ENCODE results near the gene KLHDC4. TPM values are rescaled to one million over a fixed set of nuclear protein-coding genes. Genes with fewer than 3 reads are reported as not detected.
"Not testable (repeated sequence)": the region's sequence is repeated elsewhere in the genome, so short reads cannot be mapped to it uniquely, and the experiment has no call there.

The KLHDC4 gene
- total and polyA plus RNA-seq, 9 of the 15 experiments (the other 6 are each of a cell fraction or from before 2014, with no cell fraction given) = 1.3 to 68.1 (median 32.8) TPM

DNA sequence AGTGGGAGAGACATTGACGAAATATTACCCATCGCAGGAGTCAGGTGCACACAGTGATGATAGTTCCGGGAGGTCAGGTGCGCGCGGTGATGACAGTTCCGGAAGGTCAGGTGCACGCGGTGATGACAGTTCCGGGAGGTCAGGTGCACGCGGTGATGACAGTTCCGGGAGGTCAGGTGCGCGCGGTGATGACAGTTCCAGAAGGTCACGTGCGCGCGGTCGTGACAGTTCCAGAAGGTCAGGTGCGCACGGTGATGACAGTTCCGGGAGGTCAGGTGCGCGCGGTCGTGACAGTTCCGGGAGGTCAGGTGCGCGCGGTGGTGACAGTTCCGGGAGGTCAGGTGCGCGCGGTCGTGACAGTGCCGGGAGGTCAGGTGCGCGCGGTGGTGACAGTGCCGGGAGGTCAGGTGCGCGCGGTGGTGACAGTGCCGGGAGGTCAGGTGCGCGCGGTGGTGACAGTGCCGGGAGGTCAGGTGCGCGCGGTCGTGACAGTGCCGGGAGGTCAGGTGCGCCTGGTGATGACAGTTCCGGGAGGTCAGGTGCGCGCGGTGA, 84.7 kb downstream of the KLHDC4 start:
- DNase-seq (ENCODE audit: extremely low read depth in 1 of 4, low spot score in 3 of 4); H3K9me1 ChIP-seq (ENCODE audit: control insufficient read depth, insufficient read depth, low read length); in situ Hi-C loops (cut with MboI); H3K4me2 ChIP-seq (ENCODE audit: insufficient read depth, low read length); H3K27ac ChIP-seq (ENCODE audit: extremely low read depth, low read depth, low read length); FAIRE-seq; H2AFZ ChIP-seq (ENCODE audit: low read depth, low read length); H3K4me3 ChIP-seq; POLR2A ChIA-PET; ATAC-seq; BruUV-seq (replicated peaks); intact Hi-C loops (cut with micrococcal nuclease); H3K79me2 ChIP-seq (ENCODE audit: control insufficient read depth, insufficient read depth, low read length); H3K9me3 ChIP-seq (replicated peaks; ENCODE audit: control insufficient read depth, insufficient read depth, low read depth, low read length); H3K36me3 ChIP-seq (ENCODE audit: control insufficient read depth, insufficient read depth, low read length); H3K9ac ChIP-seq (ENCODE audit: insufficient read depth in 1 of 2, low read depth in 2 of 2, low read length in 2 of 2); CTCF ChIA-PET (ENCODE audit: low intra/inter-chr PET ratio): not testable (repeated sequence)
- H4K20me1 ChIP-seq (replicated peaks; ENCODE audit: control insufficient read depth, insufficient read depth, low read length) = peaks cover 13% of the 10 kb centered on the region
- WGBS (ENCODE audit: insufficient coverage, low coverage, missing lambda C conversion rate) = 87% methylated on average over 14 of the region's 60 CpGs
- TF ChIP-seq, protein P1, sequence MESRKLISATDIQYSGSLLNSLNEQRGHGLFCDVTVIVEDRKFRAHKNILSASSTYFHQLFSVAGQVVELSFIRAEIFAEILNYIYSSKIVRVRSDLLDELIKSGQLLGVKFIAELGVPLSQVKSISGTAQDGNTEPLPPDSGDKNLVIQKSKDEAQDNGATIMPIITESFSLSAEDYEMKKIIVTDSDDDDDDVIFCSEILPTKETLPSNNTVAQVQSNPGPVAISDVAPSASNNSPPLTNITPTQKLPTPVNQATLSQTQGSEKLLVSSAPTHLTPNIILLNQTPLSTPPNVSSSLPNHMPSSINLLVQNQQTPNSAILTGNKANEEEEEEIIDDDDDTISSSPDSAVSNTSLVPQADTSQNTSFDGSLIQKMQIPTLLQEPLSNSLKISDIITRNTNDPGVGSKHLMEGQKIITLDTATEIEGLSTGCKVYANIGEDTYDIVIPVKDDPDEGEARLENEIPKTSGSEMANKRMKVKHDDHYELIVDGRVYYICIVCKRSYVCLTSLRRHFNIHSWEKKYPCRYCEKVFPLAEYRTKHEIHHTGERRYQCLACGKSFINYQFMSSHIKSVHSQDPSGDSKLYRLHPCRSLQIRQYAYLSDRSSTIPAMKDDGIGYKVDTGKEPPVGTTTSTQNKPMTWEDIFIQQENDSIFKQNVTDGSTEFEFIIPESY (CRISPR knock-in tag; IDR thresholded peaks at IDR 0.05) = peak; percentile 59; the same call in 1 of the 2 replicates
- peaks cover 0 to 33% of the 10 kb centered on the region in 2 experiments; a peak in 2 of 5 replicates for H3K4me1 ChIP-seq (replicated peaks in 1 of 2; ENCODE audit: control insufficient read depth in 2 of 2, insufficient read depth in 2 of 2, low read length in 2 of 2)
- peaks cover 27 to 72% of the 10 kb centered on the region in 2 experiments for H3K27me3 ChIP-seq (ENCODE audit: control insufficient read depth in 2 of 2, insufficient read depth in 2 of 2, low read length in 2 of 2)

DNA sequence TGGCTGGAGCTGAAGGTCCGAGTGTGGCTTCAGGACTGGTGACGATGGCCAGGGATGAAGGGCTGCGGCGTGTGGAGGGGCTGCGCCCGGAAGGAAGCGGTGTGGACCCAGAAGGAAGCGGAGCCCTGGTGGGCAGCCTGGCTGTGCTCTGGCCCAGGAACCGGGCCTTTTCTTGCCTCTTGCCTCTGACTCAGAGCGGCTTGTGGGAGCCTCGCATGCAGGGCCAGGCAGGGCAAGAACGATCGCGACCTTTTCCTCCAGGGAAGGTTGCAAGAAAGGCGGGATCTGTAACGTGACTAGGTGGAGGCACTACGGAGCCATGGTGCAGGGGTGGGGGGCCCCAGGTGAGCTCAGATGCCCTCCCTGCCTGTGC, 85.5 kb downstream of the KLHDC4 start:
- Histone ChIP-seq H3K9ac (ENCODE audit: insufficient read depth in 1 of 2, low read depth in 2 of 2, low read length in 2 of 2) (no peak overlapping the region), H3K27ac (ENCODE audit: extremely low read depth, low read depth, low read length) (no peak overlapping the region), H3K27me3 (ENCODE audit: control insufficient read depth in 2 of 2, insufficient read depth in 2 of 2, low read length in 2 of 2) (peaks cover 23 to 72% of the 10 kb centered on the region in 2 experiments), H3K9me3 (replicated peaks; ENCODE audit: control insufficient read depth, insufficient read depth, low read depth, low read length) (no peaks in the 10 kb centered on the region), H3K9me1 (ENCODE audit: control insufficient read depth, insufficient read depth, low read length) (no peaks in the 10 kb centered on the region), H3K4me3 (no peak overlapping the region), H3K79me2 (ENCODE audit: control insufficient read depth, insufficient read depth, low read length) (no peaks in the 10 kb centered on the region), H3K36me3 (ENCODE audit: control insufficient read depth, insufficient read depth, low read length) (no peaks in the 10 kb centered on the region), H2AFZ (ENCODE audit: low read depth, low read length) (no peak overlapping the region), H4K20me1 (replicated peaks; ENCODE audit: control insufficient read depth, insufficient read depth, low read length) (0 out of 2 replicates have a peak, but pooled peaks cover 7% of the 10 kb centered on the region), H3K4me1 (replicated peaks in 1 of 2; ENCODE audit: control insufficient read depth in 2 of 2, insufficient read depth in 2 of 2, low read length in 2 of 2) (peaks cover 0 to 32% of the 10 kb centered on the region in 2 experiments; a peak in 2 of 5 replicates), H3K4me2 (ENCODE audit: insufficient read depth, low read length) (no peak overlapping the region)
- no peak for FAIRE-seq
- WGBS (ENCODE audit: insufficient coverage, low coverage, missing lambda C conversion rate) = 21% methylated on average over 17 of the region's 17 CpGs
- no peak for DNase-seq (ENCODE audit: extremely low read depth in 1 of 4, low spot score in 3 of 4)
- no peak for ATAC-seq
- POLR2A ChIA-PET = no interaction called here
- CTCF ChIA-PET (ENCODE audit: low intra/inter-chr PET ratio) = no interaction called here
- in situ Hi-C loops (cut with MboI) = no loop called here
- intact Hi-C loops (cut with micrococcal nuclease) = no loop called here
- no TSS peak for BruUV-seq (replicated peaks)
- TF ChIP-seq BRD9 (IDR thresholded peaks at IDR 0.05; ENCODE audit: low read depth, partially characterized antibody) = no peak
- TF ChIP-seq, protein P2, sequence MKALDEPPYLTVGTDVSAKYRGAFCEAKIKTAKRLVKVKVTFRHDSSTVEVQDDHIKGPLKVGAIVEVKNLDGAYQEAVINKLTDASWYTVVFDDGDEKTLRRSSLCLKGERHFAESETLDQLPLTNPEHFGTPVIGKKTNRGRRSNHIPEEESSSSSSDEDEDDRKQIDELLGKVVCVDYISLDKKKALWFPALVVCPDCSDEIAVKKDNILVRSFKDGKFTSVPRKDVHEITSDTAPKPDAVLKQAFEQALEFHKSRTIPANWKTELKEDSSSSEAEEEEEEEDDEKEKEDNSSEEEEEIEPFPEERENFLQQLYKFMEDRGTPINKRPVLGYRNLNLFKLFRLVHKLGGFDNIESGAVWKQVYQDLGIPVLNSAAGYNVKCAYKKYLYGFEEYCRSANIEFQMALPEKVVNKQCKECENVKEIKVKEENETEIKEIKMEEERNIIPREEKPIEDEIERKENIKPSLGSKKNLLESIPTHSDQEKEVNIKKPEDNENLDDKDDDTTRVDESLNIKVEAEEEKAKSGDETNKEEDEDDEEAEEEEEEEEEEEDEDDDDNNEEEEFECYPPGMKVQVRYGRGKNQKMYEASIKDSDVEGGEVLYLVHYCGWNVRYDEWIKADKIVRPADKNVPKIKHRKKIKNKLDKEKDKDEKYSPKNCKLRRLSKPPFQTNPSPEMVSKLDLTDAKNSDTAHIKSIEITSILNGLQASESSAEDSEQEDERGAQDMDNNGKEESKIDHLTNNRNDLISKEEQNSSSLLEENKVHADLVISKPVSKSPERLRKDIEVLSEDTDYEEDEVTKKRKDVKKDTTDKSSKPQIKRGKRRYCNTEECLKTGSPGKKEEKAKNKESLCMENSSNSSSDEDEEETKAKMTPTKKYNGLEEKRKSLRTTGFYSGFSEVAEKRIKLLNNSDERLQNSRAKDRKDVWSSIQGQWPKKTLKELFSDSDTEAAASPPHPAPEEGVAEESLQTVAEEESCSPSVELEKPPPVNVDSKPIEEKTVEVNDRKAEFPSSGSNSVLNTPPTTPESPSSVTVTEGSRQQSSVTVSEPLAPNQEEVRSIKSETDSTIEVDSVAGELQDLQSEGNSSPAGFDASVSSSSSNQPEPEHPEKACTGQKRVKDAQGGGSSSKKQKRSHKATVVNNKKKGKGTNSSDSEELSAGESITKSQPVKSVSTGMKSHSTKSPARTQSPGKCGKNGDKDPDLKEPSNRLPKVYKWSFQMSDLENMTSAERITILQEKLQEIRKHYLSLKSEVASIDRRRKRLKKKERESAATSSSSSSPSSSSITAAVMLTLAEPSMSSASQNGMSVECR (CRISPR knock-in tag; IDR thresholded peaks at IDR 0.05) = no peak
- TF ChIP-seq ZNF197 (CRISPR knock-in tag; IDR thresholded peaks at IDR 0.05; ENCODE audit: low read depth) = no peak
- TF ChIP-seq RAD21 (CRISPR knock-in tag; conservative IDR thresholded peaks at IDR 0.05 in 1 of 2, IDR thresholded peaks at IDR 0.05 in 1 of 2) = no peak
- TF ChIP-seq SP1 (CRISPR knock-in tag; IDR thresholded peaks at IDR 0.05) = no peak
- no peak for TF ChIP-seq ZNF165 (CRISPR knock-in tag; IDR thresholded peaks at IDR 0.05; ENCODE audit: borderline replicate concordance)
- TF ChIP-seq PCBP2 (IDR thresholded peaks at IDR 0.05; ENCODE audit: low read depth, low read length, poor library complexity, severe bottlenecking) = no peak
